Fibroblast of skin of abdomen (primary cell): Measurements from ENCODE around the gene TMEM181.
"Not testable (repeated sequence)": the region's sequence is repeated elsewhere in the genome, so short reads cannot be mapped to it uniquely, and the experiment has no call there.

Experiments used
- DNase-seq: peaks from one replicate; pipeline ENCODE4 v3.0.0-alpha.2; 2013

TMEM181 gene

DNA sequence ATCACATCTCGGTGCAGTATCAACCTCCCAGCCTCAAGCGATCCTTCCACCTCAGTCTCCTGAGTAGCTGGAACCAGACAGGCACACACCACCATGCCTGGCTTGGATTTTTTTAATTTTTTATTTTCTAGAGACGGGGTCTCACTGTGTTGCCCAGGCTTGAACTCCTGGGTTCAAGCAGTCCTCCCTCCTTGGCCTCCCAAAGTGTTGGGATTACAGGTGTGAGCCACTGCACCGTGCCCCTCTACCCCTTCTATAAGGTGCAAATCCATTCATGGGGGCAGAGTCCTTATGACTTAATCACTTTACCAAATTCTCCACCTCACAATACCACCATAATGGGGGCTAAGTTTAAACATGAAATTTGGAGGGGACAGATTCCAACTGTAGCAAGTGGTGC lies 37.7 kb downstream of the TMEM181 start:
- DNase-seq, result no peak

- no peak for DNase-seq
Observed at GRCh38 chr6:158599635-158600034, 39.7 kb downstream of the TMEM181 start.

GRCh38 chr6:158603261-158604047 lies 43.6 kb downstream of the TMEM181 start:
- DNase-seq, result no peak

- DNase-seq, result no peak
Observed at GRCh38 chr6:158604048-158604406, 44.1 kb downstream of the TMEM181 start.

GRCh38 chr6:158605266-158605878 lies 45.5 kb downstream of the TMEM181 start:
- DNase-seq, result peak; percentile 71

DNA sequence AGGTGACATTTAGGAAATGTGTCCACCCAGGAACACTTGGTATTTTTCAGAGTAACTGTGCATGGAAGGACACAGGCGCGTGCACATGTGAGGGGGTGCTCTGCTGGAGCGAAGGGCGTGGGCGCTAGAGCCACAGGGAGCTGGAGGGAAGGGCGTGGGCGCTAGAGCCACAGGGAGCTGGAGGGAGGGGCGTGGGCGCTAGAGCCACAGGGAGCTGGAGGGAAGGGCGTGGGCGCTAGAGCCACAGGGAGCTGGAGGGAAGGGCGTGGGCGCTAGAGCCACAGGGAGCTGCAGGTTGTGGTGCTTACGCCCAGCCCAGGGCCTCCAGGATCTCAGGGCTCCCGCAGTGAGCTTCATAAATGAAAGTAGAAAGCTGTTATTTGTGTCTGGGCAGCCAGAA lies 46.1 kb downstream of the TMEM181 start:
- not testable (repeated sequence) for DNase-seq

GRCh38 chr6:158606935-158607334 lies 47.0 kb downstream of the TMEM181 start:
- no peak for DNase-seq

GRCh38 chr6:158607411-158608170 lies 47.7 kb downstream of the TMEM181 start:
- peak; percentile 9 for DNase-seq

DNA sequence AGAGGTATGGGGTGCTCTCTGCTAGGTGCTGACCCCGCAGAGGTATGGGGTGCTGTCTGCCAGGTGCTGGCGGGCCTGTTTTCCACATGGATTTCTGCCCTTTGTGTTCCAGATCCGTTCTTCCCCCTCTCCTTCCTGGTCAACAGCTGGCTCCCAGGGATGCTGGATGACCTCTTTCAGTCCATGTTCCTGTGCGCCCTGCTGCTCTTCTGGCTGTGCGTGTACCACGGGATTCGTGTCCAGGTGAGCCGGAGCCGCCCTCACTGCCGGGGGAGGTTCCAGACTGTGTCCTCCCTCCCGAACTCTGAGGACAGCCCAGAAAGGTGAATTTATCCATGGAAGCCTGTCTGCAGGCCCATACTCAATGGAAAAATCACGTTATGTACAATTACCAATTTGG lies 48.3 kb downstream of the TMEM181 start:
- no peak for DNase-seq

DNA sequence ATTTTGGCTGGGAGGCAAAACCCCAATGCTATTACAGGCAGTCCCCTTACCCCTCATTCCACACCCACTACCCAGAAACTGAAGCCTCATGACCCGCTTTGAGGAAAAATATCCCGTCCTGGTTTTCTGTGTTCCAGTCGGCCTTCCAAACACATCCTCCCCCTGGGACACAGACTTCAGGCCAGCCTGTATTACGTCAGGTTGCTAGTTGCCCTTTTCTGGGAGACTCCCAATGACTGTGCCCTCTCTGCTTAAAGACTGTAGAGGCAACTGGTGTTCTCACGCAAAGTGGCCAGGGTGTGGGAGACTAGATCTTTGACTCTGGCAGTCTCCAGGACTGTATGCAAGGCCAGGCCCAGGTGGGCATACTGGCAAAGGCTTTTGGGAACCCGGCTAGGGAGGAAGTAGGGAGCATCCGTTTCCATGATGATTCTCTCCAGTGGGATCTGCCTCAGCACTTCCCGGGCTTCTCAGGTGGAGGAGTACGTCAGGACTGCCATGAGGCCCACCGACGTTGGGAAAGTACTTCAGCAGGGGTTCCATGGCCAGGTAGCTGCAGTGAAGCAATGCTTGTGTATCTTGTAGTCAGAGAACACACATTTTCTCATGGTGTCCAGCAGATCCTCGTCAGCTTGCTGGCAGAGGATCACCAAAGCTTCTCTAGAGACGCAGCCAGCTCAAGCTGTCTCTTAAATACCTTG lies 49.7 kb downstream of the TMEM181 start:
- no peak for DNase-seq

- no peak for DNase-seq
Observed at GRCh38 chr6:158610319-158610968, 50.6 kb downstream of the TMEM181 start.

DNA sequence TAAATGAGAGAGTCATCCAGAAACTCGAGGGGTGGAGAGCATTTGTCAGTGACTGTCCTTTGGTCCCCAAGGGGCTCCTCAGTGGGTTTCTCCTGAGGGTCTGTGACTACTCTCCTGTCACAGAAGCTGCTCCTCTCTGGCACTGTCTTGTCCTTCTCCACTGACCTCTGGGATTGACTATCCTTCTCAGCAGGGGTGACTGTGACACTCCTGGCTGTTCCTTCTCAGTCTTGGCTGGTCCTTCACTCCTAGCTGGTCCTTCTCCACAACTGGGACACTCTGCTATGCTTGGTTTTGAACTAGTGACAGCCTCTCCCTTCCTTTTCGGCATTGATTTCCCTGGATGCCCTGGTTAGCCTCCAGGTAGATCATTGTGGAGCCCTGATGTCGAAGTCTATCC lies 51.1 kb downstream of the TMEM181 start:
- no peak for DNase-seq

DNA sequence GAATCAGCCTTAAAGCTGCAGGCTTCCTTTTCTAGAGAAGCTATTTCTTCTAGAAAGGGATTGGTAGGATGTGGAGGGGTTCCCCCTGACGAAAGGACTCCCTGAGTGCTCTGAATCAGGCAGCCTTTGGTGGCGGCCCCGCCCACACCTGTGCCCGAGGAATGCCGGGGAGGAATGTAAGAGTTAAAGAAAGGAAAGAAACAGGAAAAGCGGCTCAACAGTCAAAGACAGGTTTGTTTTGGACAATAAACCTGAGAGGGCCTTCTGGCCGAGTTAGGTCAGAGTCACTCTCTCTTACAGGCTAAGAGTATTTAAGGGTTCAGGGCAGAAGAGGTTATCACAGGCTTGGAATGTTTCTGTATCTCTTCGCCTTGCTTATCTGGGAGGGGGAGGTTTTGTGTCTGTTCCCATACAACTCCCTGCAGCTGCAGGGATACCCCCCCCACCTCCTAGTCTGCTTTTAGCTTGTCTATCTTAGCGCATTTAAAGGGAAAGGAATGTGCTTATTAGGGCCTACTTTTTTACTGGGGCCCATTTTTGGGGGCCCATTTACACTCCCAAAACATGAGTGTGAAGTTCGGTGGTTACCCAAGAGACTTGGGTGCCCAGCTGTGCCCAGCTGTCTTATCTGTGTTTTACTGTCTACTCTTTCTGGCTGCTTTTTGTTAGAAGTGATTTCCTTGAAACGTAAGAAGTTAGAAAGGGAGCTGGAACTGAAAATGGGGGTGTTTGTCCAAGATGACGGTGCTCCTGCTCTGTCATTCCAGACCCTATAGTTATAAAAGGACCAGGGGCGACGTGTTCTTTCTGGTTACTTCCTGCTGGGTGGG lies 51.9 kb downstream of the TMEM181 start:
- no peak for DNase-seq

DNA sequence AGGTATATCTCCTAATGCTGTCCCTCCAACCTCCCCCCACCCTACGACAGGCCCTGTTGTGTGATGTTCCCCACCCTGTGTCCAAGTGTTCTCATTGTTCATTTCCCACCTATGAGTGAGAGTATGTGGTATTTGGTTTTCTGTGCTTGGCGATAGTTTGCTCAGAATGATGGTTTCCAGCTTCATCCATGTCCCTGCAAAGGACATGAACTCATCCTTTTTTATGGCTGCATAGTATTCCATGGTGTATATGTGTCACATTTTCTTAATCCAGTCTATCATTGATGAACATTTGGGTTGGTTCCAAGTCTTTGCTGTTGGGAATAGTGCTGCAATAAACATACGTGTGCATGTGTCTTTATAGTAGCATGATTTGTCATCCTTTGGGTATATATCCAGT lies 54.7 kb downstream of the TMEM181 start:
- DNase-seq, result not testable (repeated sequence)

GRCh38 chr6:158618289-158618688 lies 58.4 kb downstream of the TMEM181 start:
- not testable (repeated sequence) for DNase-seq

DNA sequence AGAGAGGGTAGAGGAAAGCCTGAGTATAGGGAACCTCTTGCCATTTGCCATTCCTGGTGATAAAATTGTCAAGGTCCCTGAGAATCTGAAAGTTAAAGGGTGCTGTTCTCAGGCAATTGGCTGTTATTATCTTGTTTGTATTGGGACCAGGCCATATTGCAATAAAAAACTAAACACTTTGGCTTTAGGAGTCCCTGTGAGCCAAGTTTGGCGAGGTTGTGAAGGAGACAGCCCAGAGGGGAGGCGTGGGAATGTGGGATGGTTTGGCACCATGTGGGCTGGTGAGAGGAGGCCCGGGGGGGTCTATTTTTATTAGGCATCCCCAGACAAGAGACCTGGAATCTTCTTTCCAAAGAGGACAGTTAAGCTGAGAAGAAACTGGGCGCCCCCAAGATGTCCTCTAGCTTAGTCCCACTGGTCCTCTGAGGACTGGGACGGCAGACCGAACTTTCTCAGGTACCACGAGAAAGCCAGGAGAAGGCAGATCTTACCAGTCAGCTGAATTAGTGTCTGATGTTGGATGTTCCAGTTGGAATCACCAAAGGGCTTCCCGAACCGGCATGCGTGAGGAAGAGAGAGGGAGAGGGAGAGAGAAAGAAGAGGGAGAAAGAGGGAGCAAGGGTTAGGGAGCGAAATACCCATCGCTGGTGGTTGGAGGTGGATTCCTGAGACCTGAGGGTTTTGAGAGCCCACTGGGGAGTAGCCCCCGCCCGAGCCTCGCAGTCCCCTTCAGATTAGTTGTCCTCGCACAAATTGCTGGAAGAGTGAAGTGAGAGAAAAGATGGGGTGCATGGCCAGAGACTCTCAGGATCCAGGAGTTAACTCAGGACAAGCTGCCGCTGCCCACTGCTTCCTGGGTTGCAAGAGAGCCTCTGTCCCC lies 60.3 kb downstream of the TMEM181 start:
- DNase-seq, result no peak

- no peak for DNase-seq
Observed at GRCh38 chr6:158620963-158621693, 61.2 kb downstream of the TMEM181 start.

GRCh38 chr6:158621694-158622544 lies 62.0 kb downstream of the TMEM181 start:
- DNase-seq, result no peak
